Measurements from ENCODE around the gene ATP10A. TPM values are rescaled to one million over a fixed set of nuclear protein-coding genes. Genes with fewer than 3 reads are reported as not detected.

Gene ATP10A
- total RNA-seq, 1 experiment from 2014 or later, result 3.9 TPM

DNA sequence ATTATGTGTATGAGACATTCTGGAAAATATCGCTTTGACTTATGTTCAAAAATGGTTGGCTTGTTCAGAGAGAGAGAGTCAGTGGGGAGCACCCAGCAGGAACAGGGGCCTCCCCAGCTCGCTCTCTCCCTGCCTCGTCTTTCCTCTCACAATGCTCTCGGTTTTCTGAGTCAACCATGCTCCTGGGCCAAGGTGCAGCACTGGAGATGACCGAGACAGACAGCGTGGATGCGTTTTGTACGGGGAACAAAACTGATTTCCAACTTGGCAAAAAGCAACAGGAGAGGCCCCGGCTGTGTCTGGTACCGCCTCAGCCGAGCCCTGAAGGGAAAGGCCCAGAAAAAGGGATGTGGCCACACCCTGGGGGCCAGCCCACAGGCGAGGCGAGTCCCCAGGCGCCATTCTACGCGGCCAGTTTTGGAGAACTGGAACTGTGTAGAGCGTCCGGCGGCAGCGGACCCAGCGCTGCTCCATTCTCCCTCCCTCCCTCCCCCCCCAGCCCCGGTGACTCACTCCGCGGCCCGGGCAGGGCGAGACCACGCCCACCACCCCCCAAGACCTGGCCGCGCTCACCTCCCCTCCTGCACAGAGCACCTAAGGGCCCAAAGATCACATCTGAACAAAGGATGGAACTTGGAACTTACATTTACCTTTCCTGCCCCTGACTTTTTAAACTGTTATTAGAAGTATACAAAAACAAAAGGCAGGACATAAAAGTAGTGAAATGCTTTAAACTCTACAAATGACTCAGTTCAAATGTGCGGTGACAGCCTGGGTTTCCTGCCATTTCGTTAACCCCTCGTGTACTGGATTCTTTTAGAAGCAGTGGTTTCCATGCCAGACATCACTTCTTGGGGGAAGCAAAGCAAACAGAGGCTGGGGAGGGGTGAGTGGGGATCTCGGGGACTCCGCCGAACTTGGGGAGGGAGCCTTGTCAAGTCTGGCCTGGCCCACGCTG, 12.7 kb downstream of the ATP10A start:
- no peak overlapping the region for H2BK12ac ChIP-seq (ENCODE audit: insufficient read length, low read depth, low read length)
- no peak overlapping the region for H3K4ac ChIP-seq (ENCODE audit: low read depth, low read length)
- H3K9ac ChIP-seq (ENCODE audit: extremely low read depth, insufficient read length, low read length), result no peak overlapping the region
- no CpG with 5 or more reads among the region's 36 CpGs for WGBS (ENCODE audit: extremely low coverage, insufficient read length, low lambda C conversion rate)
- H3K27ac ChIP-seq (ENCODE audit: insufficient read length, low read depth, low read length), result no peak overlapping the region
- no peaks in the 10 kb centered on the region for H3K9me3 ChIP-seq (ENCODE audit: control insufficient read depth, low read depth, low read length)
- H2AFZ ChIP-seq (ENCODE audit: low read length), result no peak overlapping the region
- no peak overlapping the region for H4K8ac ChIP-seq (replicated peaks; ENCODE audit: insufficient read length, low read depth, low read length)
- Mint-ChIP-seq H3K4me1 (peaks cover 54 to 56% of the 10 kb centered on the region in 2 experiments), H3K27ac (peak overlapping the region in 2 of 3 experiments; percentile 22 to 72; a peak in 2 of 7 replicates), H3K4me3 (peak overlapping the region; percentile 63 to 78), H3K27me3 (ENCODE audit: low read depth) (no peaks in the 10 kb centered on the region), H3K9me3 (peaks cover 0 to 6% of the 10 kb centered on the region in 2 experiments; a peak in 1 of 5 replicates), H3K36me3 (ENCODE audit: insufficient read depth in 1 of 3, low read depth in 3 of 3) (peaks cover 0 to 4% (median 0%) of the 10 kb centered on the region in 3 experiments; a peak in 4 of 7 replicates)
- peak overlapping the region; percentile 76 for H3K14ac ChIP-seq (ENCODE audit: insufficient read depth, low read length)
- H4K20me1 ChIP-seq (ENCODE audit: control insufficient read depth, insufficient read depth, insufficient read length), result no peaks in the 10 kb centered on the region
- H3K56ac ChIP-seq (ENCODE audit: insufficient read length, low read depth, low read length), result no peak overlapping the region
- peak; percentile 70 for DNase-seq
- no peak overlapping the region for H2BK20ac ChIP-seq (ENCODE audit: low read depth, low read length, poor library complexity, severe bottlenecking)
- H3K79me2 ChIP-seq (ENCODE audit: insufficient read depth, low read length), result no peaks in the 10 kb centered on the region
- no peaks in the 10 kb centered on the region for H3K27me3 ChIP-seq (ENCODE audit: insufficient read depth, low read length)
- H3K4me2 ChIP-seq (ENCODE audit: insufficient read depth, insufficient read length, low read length), result peak overlapping the region; percentile 49
- TF ChIP-seq, protein P1, sequence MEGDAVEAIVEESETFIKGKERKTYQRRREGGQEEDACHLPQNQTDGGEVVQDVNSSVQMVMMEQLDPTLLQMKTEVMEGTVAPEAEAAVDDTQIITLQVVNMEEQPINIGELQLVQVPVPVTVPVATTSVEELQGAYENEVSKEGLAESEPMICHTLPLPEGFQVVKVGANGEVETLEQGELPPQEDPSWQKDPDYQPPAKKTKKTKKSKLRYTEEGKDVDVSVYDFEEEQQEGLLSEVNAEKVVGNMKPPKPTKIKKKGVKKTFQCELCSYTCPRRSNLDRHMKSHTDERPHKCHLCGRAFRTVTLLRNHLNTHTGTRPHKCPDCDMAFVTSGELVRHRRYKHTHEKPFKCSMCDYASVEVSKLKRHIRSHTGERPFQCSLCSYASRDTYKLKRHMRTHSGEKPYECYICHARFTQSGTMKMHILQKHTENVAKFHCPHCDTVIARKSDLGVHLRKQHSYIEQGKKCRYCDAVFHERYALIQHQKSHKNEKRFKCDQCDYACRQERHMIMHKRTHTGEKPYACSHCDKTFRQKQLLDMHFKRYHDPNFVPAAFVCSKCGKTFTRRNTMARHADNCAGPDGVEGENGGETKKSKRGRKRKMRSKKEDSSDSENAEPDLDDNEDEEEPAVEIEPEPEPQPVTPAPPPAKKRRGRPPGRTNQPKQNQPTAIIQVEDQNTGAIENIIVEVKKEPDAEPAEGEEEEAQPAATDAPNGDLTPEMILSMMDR (conservative IDR thresholded peaks at IDR 0.05), result no peak
- H3K4me1 ChIP-seq (ENCODE audit: insufficient read depth, low read length), result peaks cover 11% of the 10 kb centered on the region; the same call in 1 of the 2 replicates
- H3K23me2 ChIP-seq (ENCODE audit: insufficient read length, low read depth, low read length, poor library complexity, severe bottlenecking), result no peaks in the 10 kb centered on the region
- no peak overlapping the region for H4K91ac ChIP-seq (ENCODE audit: insufficient read length, low read depth, low read length)
- no peaks in the 10 kb centered on the region for H3K79me1 ChIP-seq (ENCODE audit: insufficient read depth, low read depth, low read length, poor library complexity, severe bottlenecking)
- no peak overlapping the region for H3K18ac ChIP-seq (ENCODE audit: insufficient read length, low read depth, low read length)
- H2BK5ac ChIP-seq (ENCODE audit: insufficient read length, low read length), result no peak overlapping the region
- no peak overlapping the region for H2BK15ac ChIP-seq (ENCODE audit: low read depth, low read length)
- no peak overlapping the region for H3K23ac ChIP-seq (ENCODE audit: insufficient read length, low read depth, low read length)
- no peak overlapping the region for H3T11ph ChIP-seq (ENCODE audit: low read length)
- no peak overlapping the region for H4K5ac ChIP-seq (ENCODE audit: insufficient read length, low read depth, low read length)
- H2AK5ac ChIP-seq (ENCODE audit: insufficient read length, low read length), result no peak overlapping the region
- H2BK120ac ChIP-seq (ENCODE audit: low read depth, low read length, poor library complexity, severe bottlenecking), result no peak overlapping the region
